IMR-90 (cell line): ENCODE measurements around the gene ATG5. TPM values are rescaled to one million over a fixed set of nuclear protein-coding genes. Genes with fewer than 3 reads are reported as not detected.

Source experiments
- ATAC-seq: fragments of 200-7000 bp; cut with Tn5 transposase; 2 replicates; pipeline ENCODE4 v1.9.1; 2020; ENCODE audit warnings: low read depth, mild to moderate bottlenecking, moderate library complexity
- BruUV-seq: library from RNA; stranded (reverse); fragments of 400-500 nt; replicated peaks from 2 replicates; lab custom pipeline; 2021; lab: Mats Ljungman, UMichigan
- CTCF ChIA-PET: fragments of 300-600 bp; formaldehyde crosslinking; extraction: SDS; loops from one replicate; lab custom pipeline; 2021; ENCODE audit warnings: antibody characterized with exemption; lab: Yijun Ruan, JAX
- POLR2A ChIA-PET: fragments of 300-600 bp; sonication (Branson Sonifier 250); formaldehyde crosslinking; loops from one replicate; lab custom pipeline; 2022; ENCODE audit warnings: antibody characterized with exemption; ENCODE audit not compliant: unreplicated experiment; lab: Charles Lee
- DNase-seq: peaks from one replicate; pipeline ENCODE4 v3.0.0; 2013
- H2AFZ ChIP-seq: replicated peaks from 2 replicates; pipeline ENCODE3; 2013; ENCODE audit warnings: low read length, mild to moderate bottlenecking; ENCODE audit not compliant: poor library complexity
- H2AK5ac ChIP-seq: 2 replicates; pipeline ENCODE4 v1.6.1; 2013; ENCODE audit warnings: low read depth, low read length, inconsistent platforms
- H2AK9ac ChIP-seq: replicated peaks from 2 replicates; pipeline ENCODE3; 2013; ENCODE audit warnings: mild to moderate bottlenecking, low read depth, low read length, moderate library complexity; ENCODE audit not compliant: poor library complexity
- H2BK120ac ChIP-seq: 2 replicates; pipeline ENCODE4 v1.6.1; 2013; ENCODE audit warnings: low read depth, low read length, inconsistent platforms
- H2BK15ac ChIP-seq: 3 replicates; pipeline ENCODE4 v1.6.1; 2013; ENCODE audit warnings: low read depth, low read length, inconsistent platforms
- H2BK20ac ChIP-seq: 2 replicates; pipeline ENCODE4 v1.6.1; 2013; ENCODE audit warnings: low read depth, mild to moderate bottlenecking, inconsistent platforms, low read length, moderate library complexity
- H2BK5ac ChIP-seq: 2 replicates; pipeline ENCODE4 v1.6.1; 2013; ENCODE audit warnings: mild to moderate bottlenecking, low read depth, low read length, inconsistent platforms; ENCODE audit not compliant: poor library complexity, severe bottlenecking
- H3K14ac ChIP-seq: replicated peaks from 2 replicates; pipeline ENCODE4 v1.6.1; 2013; ENCODE audit warnings: low read depth, low read length, inconsistent platforms
- H3K18ac ChIP-seq: 2 replicates; pipeline ENCODE4 v1.6.1; 2013; ENCODE audit warnings: low read depth, low read length, control low read depth
- H3K23ac ChIP-seq: 2 replicates; pipeline ENCODE4 v1.6.1; 2013; ENCODE audit warnings: low read depth, low read length, inconsistent platforms
- H3K27ac ChIP-seq: 2 replicates; pipeline ENCODE4 v1.5.1; 2013; ENCODE audit warnings: mild to moderate bottlenecking, control low read depth, low read length; ENCODE audit not compliant: insufficient read depth
- H3K27me3 ChIP-seq: 2 replicates; pipeline ENCODE4 v1.6.1; 2013; ENCODE audit warnings: low read length; ENCODE audit not compliant: control insufficient read depth, insufficient read depth
- H3K36me3 ChIP-seq: 2 replicates; pipeline ENCODE4 v1.6.1; 2013; ENCODE audit warnings: low read length, mixed read lengths; ENCODE audit not compliant: control insufficient read depth, insufficient read depth
- H3K4ac ChIP-seq: 2 replicates; pipeline ENCODE4 v1.6.1; 2013; ENCODE audit warnings: low read depth, low read length, inconsistent platforms
- H3K4me1 ChIP-seq: 2 replicates; pipeline ENCODE4 v1.6.1; 2013; ENCODE audit warnings: low read length, mixed read lengths; ENCODE audit not compliant: control insufficient read depth, insufficient read depth
- H3K4me2 ChIP-seq: 2 replicates; pipeline ENCODE4 v1.6.1; 2013; ENCODE audit warnings: low read depth, mild to moderate bottlenecking, control low read depth, low read length, moderate library complexity
- H3K4me3 ChIP-seq: 2 replicates; pipeline ENCODE4 v1.5.1; 2013; ENCODE audit warnings: low read depth, mild to moderate bottlenecking, control low read depth, low read length, moderate library complexity; ENCODE audit not compliant: insufficient read depth
- H3K56ac ChIP-seq: 2 replicates; pipeline ENCODE4 v1.6.1; 2013; ENCODE audit warnings: low read length, inconsistent platforms; ENCODE audit not compliant: insufficient read depth; ENCODE audit errors: extremely low read depth
- H3K79me1 ChIP-seq, 2 experiments: 2 replicates each; pipeline ENCODE4 v1.6.1; 2013; ENCODE audit warnings: low read length in 2 of 2, inconsistent platforms in 1 of 2, low read depth in 1 of 2
- H3K9ac ChIP-seq: 2 replicates; pipeline ENCODE4 v1.6.1; 2013; ENCODE audit warnings: low read depth, low read length, control low read depth
- H3K9me1 ChIP-seq: 2 replicates; pipeline ENCODE4 v1.6.1; 2013; ENCODE audit warnings: low read length, inconsistent platforms; ENCODE audit not compliant: insufficient read depth
- H3K9me3 ChIP-seq: 2 replicates; pipeline ENCODE4 v1.6.1; 2013; ENCODE audit warnings: low read length; ENCODE audit not compliant: control insufficient read depth, insufficient read depth
- H4K20me1 ChIP-seq: 2 replicates; pipeline ENCODE4 v1.6.1; 2013; ENCODE audit warnings: low read length, inconsistent platforms; ENCODE audit not compliant: insufficient read depth
- H4K5ac ChIP-seq: 2 replicates; pipeline ENCODE4 v1.6.1; 2013; ENCODE audit warnings: mild to moderate bottlenecking, low read depth, low read length, control low read depth
- H4K8ac ChIP-seq, 2 experiments: 2 replicates each; pipeline ENCODE4 v1.6.1; 2013; ENCODE audit warnings: low read depth in 2 of 2, low read length in 2 of 2, control low read depth in 1 of 2, inconsistent platforms in 1 of 2
- H4K91ac ChIP-seq: 2 replicates; pipeline ENCODE4 v1.6.1; 2013; ENCODE audit warnings: low read depth, low read length, inconsistent platforms; ENCODE audit not compliant: insufficient read depth
- BHLHE40 ChIP-seq: fragments of 150-350 bp; IDR thresholded peaks from 2 replicates; pipeline ENCODE4 v1.6.1; 2016; ENCODE audit warnings: mild to moderate bottlenecking, low read depth, low read length
- CEBPB ChIP-seq: IDR thresholded peaks from 2 replicates; pipeline ENCODE4 v1.6.1; 2012; ENCODE audit warnings: low read depth, low read length, improper control_type of control experiment
- CHD1 ChIP-seq: IDR thresholded peaks from 2 replicates; pipeline ENCODE4 v1.6.1; 2012; ENCODE audit warnings: low read depth, low read length, improper control_type of control experiment
- CTCF ChIP-seq: conservative IDR thresholded peaks from 2 replicates; pipeline ENCODE4 v1.5.1; 2012; ENCODE audit warnings: mild to moderate bottlenecking, low read depth, low read length, improper control_type of control experiment
- FOS ChIP-seq: fragments of 150-350 bp; IDR thresholded peaks from 2 replicates; pipeline ENCODE4 v1.6.1; 2016; ENCODE audit warnings: low read depth, low read length
- MAFK ChIP-seq: IDR thresholded peaks from 2 replicates; pipeline ENCODE4 v1.6.1; 2012; ENCODE audit warnings: low read depth, low read length, improper control_type of control experiment
- MAZ ChIP-seq: IDR thresholded peaks from 2 replicates; pipeline ENCODE4 v1.6.1; 2012; ENCODE audit warnings: low read depth, mild to moderate bottlenecking, low read length, improper control_type of control experiment, moderate library complexity, borderline replicate concordance
- MXI1 ChIP-seq: IDR thresholded peaks from 2 replicates; pipeline ENCODE4 v1.6.1; 2012; ENCODE audit warnings: low read depth, mild to moderate bottlenecking, low read length, moderate library complexity, borderline replicate concordance
- NFE2L2 ChIP-seq: fragments of 150-350 bp; IDR thresholded peaks from 2 replicates; pipeline ENCODE4 v1.6.1; 2016; ENCODE audit warnings: low read depth, mild to moderate bottlenecking, low read length
- POLR2A ChIP-seq: IDR thresholded peaks from 2 replicates; pipeline ENCODE4 v1.6.1; 2012; ENCODE audit warnings: mild to moderate bottlenecking, low read depth, low read length
- RAD21 ChIP-seq: IDR thresholded peaks from 2 replicates; pipeline ENCODE4 v1.6.1; 2012; ENCODE audit warnings: low read length, improper control_type of control experiment
- RCOR1 ChIP-seq: IDR thresholded peaks from 2 replicates; pipeline ENCODE4 v1.6.1; 2012; ENCODE audit warnings: mild to moderate bottlenecking, low read length, improper control_type of control experiment; ENCODE audit not compliant: insufficient replicate concordance
- RFX5 ChIP-seq: IDR thresholded peaks from 2 replicates; pipeline ENCODE4 v1.8.0; 2012; ENCODE audit warnings: low read depth, mild to moderate bottlenecking, low read length, moderate library complexity
- SMC3 ChIP-seq: fragments of 150-350 bp; IDR thresholded peaks from 2 replicates; pipeline ENCODE4 v1.6.1; 2016; ENCODE audit warnings: low read depth, mild to moderate bottlenecking, antibody characterized with exemption, low read length, moderate library complexity
- USF2 ChIP-seq: fragments of 150-350 bp; IDR thresholded peaks from 2 replicates; pipeline ENCODE4 v1.6.1; 2017; ENCODE audit warnings: mild to moderate bottlenecking, antibody characterized with exemption, low read length, low read depth
- WGBS, 2 experiments: methylation state at CpG; one replicate each; pipeline versions ENCODE4 v1.1.5 to v1.1.7; 2013; ENCODE audit warnings: missing lambda C conversion rate in 2 of 2; ENCODE audit not compliant: insufficient read length in 1 of 2; ENCODE audit errors: extremely low coverage in 2 of 2; 5-methylcytosine and 5-hydroxymethylcytosine counted together
- dilution Hi-C: fragments of 300-500 bp; cut with HindIII; formaldehyde crosslinking; loops from one replicate; pipeline ENCODE4 v1.14.3; 2018; ENCODE audit warnings: low sequenced_read_pairs; ENCODE audit not compliant: unreplicated experiment
- in situ Hi-C: fragments of 300-500 bp; cut with MboI; formaldehyde crosslinking; loops from 3 replicates; pipeline ENCODE4 v1.14.3; 2019; ENCODE audit warnings: low sequenced_read_pairs, inconsistent platforms, mixed read lengths
- intact Hi-C: fragments of 100-400 bp; cut with micrococcal nuclease; formaldehyde crosslinking; loops from 2 replicates; pipeline ENCODE4 v1.10.0; 2022
- polyA plus RNA-seq, 3 experiments: library from polyadenylated mRNA; depleted of rRNA; stranded (reverse); fragments of >200 nt; gene quantifications; 2 replicates each; pipeline ENCODE4 v1.2.3, GENCODE V29; 2012; ENCODE audit warnings: low replicate concordance in 1 of 3
- total RNA-seq: library from RNA; depleted of rRNA; stranded (reverse); fragments of >200 nt; gene quantifications from 2 replicates; pipeline ENCODE4 v1.2.3, GENCODE V29; 2012
- TF ChIP-seq, protein P1 (sequence below): fragments of 150-350 bp; IDR thresholded peaks from 2 replicates; pipeline ENCODE4 v1.6.1; 2016; ENCODE audit warnings: low read depth, mild to moderate bottlenecking, low read length, moderate library complexity, borderline replicate concordance

ATG5 gene
- total and polyA plus RNA-seq, 2 of the 4 experiments (the other 2 are of a cell fraction) = 13.5 to 28.0 TPM

- Histone ChIP-seq H4K91ac (no peak overlapping the region), H3K14ac (no peak overlapping the region), H2AK9ac (no peak overlapping the region), H2BK5ac (no peak overlapping the region), H3K9me1 (no peaks in the 10 kb centered on the region), H3K79me1 (peaks cover 20 to 49% of the 10 kb centered on the region in 2 experiments), H4K5ac (no peak overlapping the region), H2AK5ac (no peak overlapping the region), H3K9me3 (peaks cover 2% of the 10 kb centered on the region; the same call in 1 of the 2 replicates), H3K4me2 (no peak overlapping the region), H3K4me1 (no peaks in the 10 kb centered on the region), H3K23ac (no peak overlapping the region), H2BK20ac (no peak overlapping the region), H3K4ac (no peak overlapping the region), H3K36me3 (peaks cover 4% of the 10 kb centered on the region), H3K4me3 (no peak overlapping the region), H3K18ac (no peak overlapping the region), H3K56ac (no peak overlapping the region), H2AFZ (no peak overlapping the region), H2BK15ac (no peak overlapping the region), H4K8ac (no peak overlapping the region), H3K27me3 (no peaks in the 10 kb centered on the region), H2BK120ac (no peak overlapping the region), H3K9ac (no peak overlapping the region), H3K27ac (no peak overlapping the region), H4K20me1 (0 out of 2 replicates have a peak, but pooled peaks cover 7% of the 10 kb centered on the region)
- TF ChIP-seq BHLHE40 (no peak), MXI1 (no peak), POLR2A (no peak), NFE2L2 (no peak), RAD21 (no peak), RCOR1 (no peak), MAFK (no peak), CTCF (no peak), SMC3 (no peak), RFX5 (no peak), FOS (no peak), CEBPB (no peak), CHD1 (no peak), USF2 (no peak), MAZ (no peak)
- TF ChIP-seq, protein P1, sequence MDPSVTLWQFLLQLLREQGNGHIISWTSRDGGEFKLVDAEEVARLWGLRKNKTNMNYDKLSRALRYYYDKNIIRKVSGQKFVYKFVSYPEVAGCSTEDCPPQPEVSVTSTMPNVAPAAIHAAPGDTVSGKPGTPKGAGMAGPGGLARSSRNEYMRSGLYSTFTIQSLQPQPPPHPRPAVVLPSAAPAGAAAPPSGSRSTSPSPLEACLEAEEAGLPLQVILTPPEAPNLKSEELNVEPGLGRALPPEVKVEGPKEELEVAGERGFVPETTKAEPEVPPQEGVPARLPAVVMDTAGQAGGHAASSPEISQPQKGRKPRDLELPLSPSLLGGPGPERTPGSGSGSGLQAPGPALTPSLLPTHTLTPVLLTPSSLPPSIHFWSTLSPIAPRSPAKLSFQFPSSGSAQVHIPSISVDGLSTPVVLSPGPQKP = no peak
- no CpG with 5 or more reads among the region's 1 CpG for WGBS, 2 experiments
- intact Hi-C loops = no loop called here
- dilution Hi-C loops = no loop called here
- CTCF ChIA-PET = no interaction called here
- in situ Hi-C loops = no loop called here
- BruUV-seq = no TSS peak
- DNase-seq (no peak), ATAC-seq (no peak)
- POLR2A ChIA-PET = no interaction called here
Observed at GRCh38 chr6:106290954-106291353, 34.6 kb downstream of the ATG5 start.
